CD4-positive, alpha-beta T cell (primary cell): Measurements from ENCODE around the gene CABCOCO1. TPM values are rescaled to one million over a fixed set of nuclear protein-coding genes. Genes with fewer than 3 reads are reported as not detected.

Experiments
- ATAC-seq: fragments of 200-7000 bp; cut with Tn5 transposase; one replicate; pipeline ENCODE4 v1.10.0; 2022; ENCODE audit warnings: mild to moderate bottlenecking; ENCODE audit not compliant: poor library complexity
- CTCF ChIA-PET: fragments of 350-600 bp; sonication (Branson Sonifier 250); formaldehyde crosslinking; loops from one replicate; lab custom pipeline; 2021; ENCODE audit warnings: antibody characterized with exemption, inconsistent platforms; lab: Charles Lee
- POLR2A ChIA-PET: fragments of 350-600 bp; sonication (Branson Sonifier 250); formaldehyde crosslinking; loops from one replicate; lab custom pipeline; 2021; ENCODE audit warnings: antibody characterized with exemption, inconsistent platforms; lab: Charles Lee
- DNase-seq, 14 experiments: peaks; one replicate each; pipeline ENCODE4 v3.0.0-alpha.2; 2013 to 2020; ENCODE audit warnings: mixed read lengths in 2 of 14
- H3K27ac ChIP-seq, 2 donors: one replicate each; pipeline versions ENCODE4 v1.5.1 to v1.7.0; 2013; ENCODE audit warnings: low read length in 2 of 2, low read depth in 1 of 2, mild to moderate bottlenecking in 1 of 2
- H3K27me3 ChIP-seq, 2 experiments: 1 replicate in 1 of 2; 2 replicates in 1 of 2; pipeline versions ENCODE4 v1.6.1 to v1.7.0; 2013; ENCODE audit warnings: low read length in 2 of 2, control low read depth in 1 of 2, mild to moderate bottlenecking in 1 of 2, moderate library complexity in 1 of 2; ENCODE audit not compliant: insufficient read depth in 2 of 2, control insufficient read depth in 1 of 2
- H3K36me3 ChIP-seq: one replicate; pipeline ENCODE4 v1.6.1; 2013; ENCODE audit warnings: low read length, control low read depth; ENCODE audit not compliant: insufficient read depth
- H3K4me1 ChIP-seq: one replicate; pipeline ENCODE4 v1.6.1; 2013; ENCODE audit warnings: low read length, control low read depth; ENCODE audit not compliant: insufficient read depth
- H3K4me3 ChIP-seq: one replicate; pipeline ENCODE4 v1.5.1; 2013; ENCODE audit warnings: mild to moderate bottlenecking, low read length, moderate library complexity
- H3K9me3 ChIP-seq, 2 experiments: 1 replicate in 1 of 2; 2 replicates in 1 of 2; pipeline versions ENCODE4 v1.6.1 to v1.7.0; 2013; ENCODE audit warnings: low read length in 2 of 2, mild to moderate bottlenecking in 2 of 2, control low read depth in 1 of 2, moderate library complexity in 1 of 2; ENCODE audit not compliant: control insufficient read depth in 1 of 2, insufficient read depth in 1 of 2
- H3K27ac Mint-ChIP-seq: one replicate; pipeline ENCODE4 v1.8.0; 2020; ENCODE audit warnings: mixed read lengths
- H3K27me3 Mint-ChIP-seq: one replicate; pipeline ENCODE4 v1.8.0; 2021; ENCODE audit warnings: mixed read lengths
- H3K36me3 Mint-ChIP-seq: one replicate; pipeline ENCODE4 v1.8.0; 2021; ENCODE audit warnings: low read depth, mixed read lengths
- H3K4me1 Mint-ChIP-seq: one replicate; pipeline ENCODE4 v1.8.0; 2021; ENCODE audit warnings: low read depth, mixed read lengths
- H3K4me3 Mint-ChIP-seq: one replicate; pipeline ENCODE4 v1.8.0; 2020; ENCODE audit warnings: mild to moderate bottlenecking, mixed read lengths
- H3K9me3 Mint-ChIP-seq: one replicate; pipeline ENCODE4 v1.8.0; 2020; ENCODE audit warnings: mixed read lengths
- intact Hi-C, 2 experiments: fragments of 100-400 bp; cut with DNase I in 1 of 2; cut with micrococcal nuclease in 1 of 2; formaldehyde crosslinking; loops; one replicate each; pipeline versions ENCODE4 v1.15.1 to v1.9.0; 2023 to 2025; cut with DNase I, micrococcal nuclease
- total RNA-seq, 174 experiments: library from RNA in 2 of 174; stranded (reverse) in 2 of 174; gene quantifications; one replicate each; pipeline ENCODE4 v1.2.3 and lab custom pipeline; 2021 to 2026
- TF ChIP-seq, protein P1 (sequence below): fragments of 200-600 bp; IDR thresholded peaks from one replicate; pipeline ENCODE4 v1.8.0; 2022; ENCODE audit warnings: antibody characterized with exemption, mild to moderate bottlenecking

The CABCOCO1 gene
- total RNA-seq, 2 experiments from 2014 or later: not detected

DNA sequence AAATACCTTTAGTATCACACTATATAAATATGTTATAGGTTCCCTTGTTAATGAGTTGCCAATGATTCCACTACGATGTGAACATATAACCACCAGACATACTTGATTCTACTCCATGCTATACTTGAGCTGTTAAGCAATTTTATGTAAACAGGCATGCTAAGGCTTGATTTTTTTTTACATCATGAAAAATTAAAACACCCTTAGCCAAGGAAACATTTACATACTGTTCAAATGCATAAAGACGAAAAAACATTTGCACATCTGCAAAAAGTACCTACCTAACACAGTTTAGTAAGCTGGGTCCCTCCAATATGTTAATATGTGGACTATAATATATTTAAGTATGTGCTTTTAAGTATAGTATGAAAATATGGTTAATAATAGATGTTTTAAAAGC lies 9.0 kb upstream of the CABCOCO1 start:
- no peaks in the 10 kb centered on the region for H3K36me3 Mint-ChIP-seq
- H3K4me3 Mint-ChIP-seq: no peak overlapping the region
- Histone ChIP-seq H3K4me3 (no peak overlapping the region), H3K36me3 (no peaks in the 10 kb centered on the region), H3K4me1 (no peaks in the 10 kb centered on the region), H3K27ac (no peak overlapping the region), H3K27me3 (no peaks in the 10 kb centered on the region), H3K9me3 (no peaks in the 10 kb centered on the region)
- intact Hi-C loops: no loop called here
- no peak overlapping the region for H3K27ac Mint-ChIP-seq
- ChIA-PET CTCF (interaction anchor here (0.5 kb wide), 1 partner anchor 10 kb away, joined by 3 read pairs; no protein-coding TSS in a partner anchor), POLR2A (no interaction called here)
- TF ChIP-seq, protein P1, sequence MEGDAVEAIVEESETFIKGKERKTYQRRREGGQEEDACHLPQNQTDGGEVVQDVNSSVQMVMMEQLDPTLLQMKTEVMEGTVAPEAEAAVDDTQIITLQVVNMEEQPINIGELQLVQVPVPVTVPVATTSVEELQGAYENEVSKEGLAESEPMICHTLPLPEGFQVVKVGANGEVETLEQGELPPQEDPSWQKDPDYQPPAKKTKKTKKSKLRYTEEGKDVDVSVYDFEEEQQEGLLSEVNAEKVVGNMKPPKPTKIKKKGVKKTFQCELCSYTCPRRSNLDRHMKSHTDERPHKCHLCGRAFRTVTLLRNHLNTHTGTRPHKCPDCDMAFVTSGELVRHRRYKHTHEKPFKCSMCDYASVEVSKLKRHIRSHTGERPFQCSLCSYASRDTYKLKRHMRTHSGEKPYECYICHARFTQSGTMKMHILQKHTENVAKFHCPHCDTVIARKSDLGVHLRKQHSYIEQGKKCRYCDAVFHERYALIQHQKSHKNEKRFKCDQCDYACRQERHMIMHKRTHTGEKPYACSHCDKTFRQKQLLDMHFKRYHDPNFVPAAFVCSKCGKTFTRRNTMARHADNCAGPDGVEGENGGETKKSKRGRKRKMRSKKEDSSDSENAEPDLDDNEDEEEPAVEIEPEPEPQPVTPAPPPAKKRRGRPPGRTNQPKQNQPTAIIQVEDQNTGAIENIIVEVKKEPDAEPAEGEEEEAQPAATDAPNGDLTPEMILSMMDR: no peak
- H3K4me1 Mint-ChIP-seq: no peaks in the 10 kb centered on the region
- no peaks in the 10 kb centered on the region for H3K9me3 Mint-ChIP-seq
- ATAC-seq (no peak), DNase-seq (no peak)
- H3K27me3 Mint-ChIP-seq: peaks cover 16% of the 10 kb centered on the region

DNA sequence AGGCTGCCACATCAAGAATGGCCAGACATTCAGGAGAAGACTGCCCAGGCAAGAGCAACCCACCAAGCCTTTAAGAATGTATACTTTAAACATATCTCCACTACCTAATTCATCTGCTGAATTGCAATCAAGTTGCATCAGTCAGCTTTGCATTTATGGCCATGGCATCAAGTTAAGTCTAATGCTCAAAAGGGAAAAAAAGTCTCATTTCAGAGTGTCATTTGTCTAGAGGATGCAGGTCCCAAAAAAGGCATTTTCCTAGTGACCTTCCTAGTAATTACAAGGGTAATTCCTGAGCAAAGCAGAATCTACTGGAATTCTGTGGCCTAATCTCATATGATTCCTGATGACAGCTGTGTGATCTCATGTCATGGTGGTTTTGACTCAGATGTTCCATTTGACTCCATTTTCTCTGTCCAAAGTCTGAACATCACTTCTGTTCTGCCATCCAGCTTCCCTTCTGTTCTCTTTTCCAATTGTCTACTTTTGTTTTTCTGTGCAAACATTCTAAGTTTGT lies 7.3 kb upstream of the CABCOCO1 start:
- intact Hi-C loops: no loop called here
- Histone ChIP-seq H3K4me3 (no peak overlapping the region), H3K9me3 (no peaks in the 10 kb centered on the region), H3K36me3 (no peaks in the 10 kb centered on the region), H3K27me3 (no peaks in the 10 kb centered on the region), H3K4me1 (no peaks in the 10 kb centered on the region), H3K27ac (no peak overlapping the region)
- no peak overlapping the region for H3K27ac Mint-ChIP-seq
- no peaks in the 10 kb centered on the region for H3K9me3 Mint-ChIP-seq
- no peaks in the 10 kb centered on the region for H3K4me1 Mint-ChIP-seq
- ATAC-seq (no peak), DNase-seq (no peak)
- H3K36me3 Mint-ChIP-seq: no peaks in the 10 kb centered on the region
- H3K27me3 Mint-ChIP-seq: peaks cover 31% of the 10 kb centered on the region
- ChIA-PET POLR2A (no interaction called here), CTCF (no interaction called here)
- H3K4me3 Mint-ChIP-seq: no peak overlapping the region
- TF ChIP-seq, protein P1: no peak

DNA sequence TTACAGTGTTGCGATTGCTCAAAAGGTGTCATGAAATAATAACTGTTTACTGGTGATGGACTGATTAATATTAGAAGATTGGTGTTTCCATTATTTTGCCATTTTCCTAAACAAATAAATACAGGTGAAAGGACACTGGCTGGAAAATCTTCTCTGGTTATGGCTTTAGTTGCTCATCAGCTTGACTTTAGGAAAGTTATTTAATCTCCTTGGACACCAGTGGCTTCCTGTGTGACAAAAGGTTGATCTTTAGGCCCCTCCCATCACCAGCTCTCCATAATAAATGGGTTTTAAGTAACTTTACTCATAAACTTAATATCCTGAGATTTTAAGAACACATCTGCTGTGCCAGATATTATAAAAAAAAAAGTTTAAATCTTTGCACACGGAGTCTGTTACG lies 737 bp downstream of the CABCOCO1 start:
- Histone ChIP-seq H3K4me3 (no peak overlapping the region), H3K27me3 (peaks cover 6 to 19% of the 10 kb centered on the region in 2 experiments), H3K4me1 (peaks cover 4% of the 10 kb centered on the region), H3K27ac (no peak overlapping the region), H3K36me3 (no peaks in the 10 kb centered on the region), H3K9me3 (peaks cover 0 to 5% of the 10 kb centered on the region in 2 experiments)
- ChIA-PET CTCF (interaction anchor here (0.7 kb wide), 1 partner anchor 10 kb away, joined by 3 read pairs; no protein-coding TSS in a partner anchor), POLR2A (no interaction called here)
- Mint-ChIP-seq H3K36me3 (no peaks in the 10 kb centered on the region), H3K27me3 (peaks cover 62% of the 10 kb centered on the region), H3K27ac (no peak overlapping the region), H3K4me1 (no peaks in the 10 kb centered on the region), H3K9me3 (no peaks in the 10 kb centered on the region), H3K4me3 (no peak overlapping the region)
- no peak for ATAC-seq
- DNase-seq: no peak
- TF ChIP-seq, protein P1: no peak
- intact Hi-C loops: no loop called here
